Neural progenitor cell (in vitro differentiated cells): Measurements from ENCODE around the gene RBMS2. TPM values are rescaled to one million over a fixed set of nuclear protein-coding genes. Genes with fewer than 3 reads are reported as not detected.

Source experiments
- DNase-seq: peaks from one replicate; pipeline ENCODE4 v3.0.0-alpha.2; 2016; ENCODE audit warnings: low spot score
- H2AFZ ChIP-seq: fragments of 200-600 bp; sonication (generic); replicated peaks from 2 replicates; pipeline ENCODE4 v1.6.1; 2016; ENCODE audit warnings: antibody characterized with exemption
- H3F3A ChIP-seq: fragments of 200-600 bp; sonication (generic); 2 replicates; pipeline ENCODE4 v1.6.1; 2016; ENCODE audit warnings: antibody characterized with exemption, low read depth
- H3K27ac ChIP-seq: fragments of 200-600 bp; sonication (generic); 2 replicates; pipeline ENCODE4 v1.5.1; 2016; ENCODE audit warnings: mild to moderate bottlenecking
- H3K27me3 ChIP-seq: fragments of 200-600 bp; sonication (generic); 2 replicates; pipeline ENCODE4 v1.6.1; 2016; ENCODE audit warnings: mild to moderate bottlenecking, moderate library complexity
- H3K36me3 ChIP-seq: fragments of 200-600 bp; sonication (generic); 2 replicates; pipeline ENCODE4 v1.5.1; 2016
- H3K4me1 ChIP-seq: fragments of 200-600 bp; sonication (generic); 2 replicates; pipeline ENCODE4 v1.6.1; 2016; ENCODE audit warnings: mixed run types
- H3K4me2 ChIP-seq: fragments of 200-600 bp; sonication (generic); 2 replicates; pipeline ENCODE4 v1.6.1; 2016
- H3K4me3 ChIP-seq: fragments of 200-600 bp; sonication (generic); 2 replicates; pipeline ENCODE4 v1.5.1; 2016
- H3K79me2 ChIP-seq: fragments of 200-600 bp; sonication (generic); 2 replicates; pipeline ENCODE4 v1.6.1; 2016; ENCODE audit warnings: low read depth
- H3K9ac ChIP-seq: fragments of 200-600 bp; sonication (generic); 2 replicates; pipeline ENCODE4 v1.6.1; 2016
- H3K9me3 ChIP-seq: fragments of 200-600 bp; sonication (generic); 2 replicates; pipeline ENCODE4 v1.5.1; 2016; ENCODE audit warnings: low read depth
- H4K20me1 ChIP-seq: fragments of 200-600 bp; sonication (generic); 2 replicates; pipeline ENCODE4 v1.6.1; 2016; ENCODE audit warnings: low read depth
- H3K27ac Mint-ChIP-seq: 3 replicates; pipeline ENCODE4 v1.8.0; 2021; ENCODE audit warnings: mixed read lengths
- H3K27me3 Mint-ChIP-seq: 2 replicates; pipeline ENCODE4 v1.8.0; 2022; ENCODE audit warnings: low read depth, mild to moderate bottlenecking, inconsistent platforms, moderate library complexity, mixed read lengths; ENCODE audit not compliant: insufficient read depth
- H3K36me3 Mint-ChIP-seq: 3 replicates; pipeline ENCODE4 v1.8.0; 2021; ENCODE audit warnings: mixed read lengths
- H3K4me1 Mint-ChIP-seq: 3 replicates; pipeline ENCODE4 v1.8.0; 2021; ENCODE audit warnings: mixed read lengths
- H3K4me3 Mint-ChIP-seq: 3 replicates; pipeline ENCODE4 v1.8.0; 2021; ENCODE audit warnings: mild to moderate bottlenecking, moderate library complexity, mixed read lengths
- H3K9me3 Mint-ChIP-seq: 3 replicates; pipeline ENCODE4 v1.8.0; 2020; ENCODE audit warnings: mixed read lengths
- CTCF ChIP-seq: fragments of 200-600 bp; sonication (generic); IDR thresholded peaks from 2 replicates; pipeline ENCODE4 v1.5.1; 2017; ENCODE audit warnings: antibody characterized with exemption, mild to moderate bottlenecking
- EZH2 ChIP-seq: fragments of 200-600 bp; sonication (generic); IDR thresholded peaks from 2 replicates; pipeline ENCODE4 v1.6.1; 2017; ENCODE audit warnings: antibody characterized with exemption, mild to moderate bottlenecking, moderate library complexity
- EZH2phosphoT487 ChIP-seq: fragments of 200-600 bp; sonication (generic); IDR thresholded peaks from 2 replicates; pipeline ENCODE4 v1.6.1; 2017; ENCODE audit warnings: antibody characterized with exemption
- total RNA-seq: library from RNA; depleted of rRNA; stranded (reverse); fragments of >200 nt; gene quantifications from 2 replicates; pipeline ENCODE4 v1.2.3, GENCODE V29; 2015; ENCODE audit warnings: low replicate concordance

Gene RBMS2
- total RNA-seq, 1 donor from 2014 or later: 12.9 TPM

GRCh38 chr12:56616925-56617324, 95.3 kb downstream of the RBMS2 start:
- H3K4me1 ChIP-seq: no peaks in the 10 kb centered on the region
- H3K27me3 Mint-ChIP-seq: peaks cover 2% of the 10 kb centered on the region
- H3K27me3 ChIP-seq: no peaks in the 10 kb centered on the region
- H3K9me3 Mint-ChIP-seq: no peaks in the 10 kb centered on the region
- H3K36me3 Mint-ChIP-seq: peaks cover 42% of the 10 kb centered on the region
- DNase-seq: no peak
- peaks cover 74% of the 10 kb centered on the region for H4K20me1 ChIP-seq
- no peak overlapping the region for H2AFZ ChIP-seq
- H3K36me3 ChIP-seq: peaks cover 4% of the 10 kb centered on the region
- no peak overlapping the region for H3K4me3 ChIP-seq
- H3K27ac Mint-ChIP-seq: no peak overlapping the region
- TF ChIP-seq EZH2 (no peak), CTCF (no peak)
- H3K27ac ChIP-seq: no peak overlapping the region
- no peaks in the 10 kb centered on the region for H3K9me3 ChIP-seq
- no peak overlapping the region for H3K4me3 Mint-ChIP-seq
- no peaks in the 10 kb centered on the region for H3F3A ChIP-seq
- H3K9ac ChIP-seq: no peak overlapping the region
- no peak overlapping the region for H3K4me2 ChIP-seq
- H3K4me1 Mint-ChIP-seq: peaks cover 4% of the 10 kb centered on the region
- peaks cover 59% of the 10 kb centered on the region for H3K79me2 ChIP-seq

GRCh38 chr12:56622535-56622934, 100.9 kb downstream of the RBMS2 start:
- no peak for DNase-seq
- Histone ChIP-seq H3K4me3 (no peak overlapping the region), H3K27me3 (no peaks in the 10 kb centered on the region), H3K27ac (no peak overlapping the region), H3K9ac (no peak overlapping the region), H3K36me3 (no peaks in the 10 kb centered on the region), H3K9me3 (no peaks in the 10 kb centered on the region), H3K79me2 (peaks cover 99% of the 10 kb centered on the region), H3K4me2 (no peak overlapping the region), H3F3A (peaks cover 5% of the 10 kb centered on the region), H4K20me1 (peaks cover 94% of the 10 kb centered on the region), H2AFZ (no peak overlapping the region), H3K4me1 (peaks cover 10% of the 10 kb centered on the region)
- H3K27me3 Mint-ChIP-seq: no peaks in the 10 kb centered on the region
- H3K4me1 Mint-ChIP-seq: peaks cover 17% of the 10 kb centered on the region
- TF ChIP-seq EZH2phosphoT487: no peak
- TF ChIP-seq EZH2: no peak
- TF ChIP-seq CTCF: no peak
- H3K27ac Mint-ChIP-seq: no peak overlapping the region
- H3K4me3 Mint-ChIP-seq: no peak overlapping the region
- no peaks in the 10 kb centered on the region for H3K9me3 Mint-ChIP-seq
- H3K36me3 Mint-ChIP-seq: peaks cover 40% of the 10 kb centered on the region

GRCh38 chr12:56626701-56627100, 105.1 kb downstream of the RBMS2 start:
- H3K4me2 ChIP-seq: no peak overlapping the region
- Mint-ChIP-seq H3K27me3 (no peaks in the 10 kb centered on the region), H3K36me3 (peaks cover 27% of the 10 kb centered on the region), H3K9me3 (no peaks in the 10 kb centered on the region), H3K27ac (no peak overlapping the region), H3K4me1 (peaks cover 42% of the 10 kb centered on the region), H3K4me3 (no peak overlapping the region)
- no peak overlapping the region for H3K27ac ChIP-seq
- H3K27me3 ChIP-seq: no peaks in the 10 kb centered on the region
- DNase-seq: no peak
- peaks cover 75% of the 10 kb centered on the region for H4K20me1 ChIP-seq
- H2AFZ ChIP-seq: no peak overlapping the region
- no peak overlapping the region for H3K4me3 ChIP-seq
- no peaks in the 10 kb centered on the region for H3K36me3 ChIP-seq
- peaks cover 24% of the 10 kb centered on the region for H3K4me1 ChIP-seq
- H3F3A ChIP-seq: peaks cover 27% of the 10 kb centered on the region
- H3K9me3 ChIP-seq: no peaks in the 10 kb centered on the region
- H3K79me2 ChIP-seq: peaks cover 98% of the 10 kb centered on the region
- TF ChIP-seq CTCF (no peak), EZH2 (no peak), EZH2phosphoT487 (no peak)
- no peak overlapping the region for H3K9ac ChIP-seq
